Measurements from ENCODE around the gene MED27. TPM values are rescaled to one million over a fixed set of nuclear protein-coding genes. Genes with fewer than 3 reads are reported as not detected.

MED27 gene
- total and polyA plus RNA-seq, 10 of the 15 experiments (the other 5 are each of a cell fraction or from before 2014, with no cell fraction given): 20.3 to 50.3 (median 35.5) TPM

DNA sequence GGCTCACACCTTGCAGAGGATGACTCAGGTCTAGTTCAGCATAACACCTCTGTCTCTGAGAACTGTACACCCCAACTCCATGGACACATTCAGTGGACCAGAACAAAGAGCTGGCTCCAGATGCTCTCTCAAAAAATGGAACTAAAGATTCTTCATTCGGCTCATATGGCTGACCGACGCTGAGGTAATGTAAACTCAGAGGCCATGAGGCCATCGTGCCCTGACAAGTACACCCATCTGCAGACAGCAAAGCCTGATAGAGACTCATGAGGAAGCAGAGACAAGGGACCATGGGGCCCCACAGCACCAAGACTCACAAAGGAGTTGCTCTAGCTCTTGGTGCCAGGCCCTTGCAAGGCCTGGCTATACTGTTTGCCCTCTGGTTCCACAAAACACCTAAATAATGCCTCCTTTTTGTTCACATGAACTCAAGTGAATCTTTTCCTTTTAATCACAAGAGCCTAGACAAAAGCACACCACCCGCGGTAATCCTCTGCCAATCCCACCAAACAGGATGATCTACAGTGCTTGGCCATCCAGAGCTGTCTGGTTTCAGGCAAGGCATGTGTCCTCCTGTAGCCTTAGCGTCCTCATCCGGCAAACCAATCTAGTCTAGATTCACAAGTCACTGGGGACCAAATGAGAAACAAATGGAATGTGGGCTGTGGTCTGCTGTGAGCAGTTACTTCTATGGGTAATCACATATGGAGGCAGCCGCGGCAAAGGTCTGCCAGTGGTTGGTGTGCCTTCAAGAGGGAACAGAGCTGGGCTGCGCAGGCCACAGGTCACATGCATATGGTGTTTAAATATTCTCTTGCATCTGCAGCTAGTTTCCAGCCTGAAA, 22.7 kb downstream of the MED27 start:
- ChIA-PET POLR2A (no interaction called here), CTCF (no interaction called here), RAD21 (ENCODE audit: unreplicated experiment) (no interaction called here), SMC1A (ENCODE audit: uncharacterized antibody, unreplicated experiment) (no interaction called here)
- Histone ChIP-seq H2AFZ (ENCODE audit: control insufficient read depth, low read depth, low read length) (no peak overlapping the region), H3K27ac (ENCODE audit: control insufficient read depth, insufficient read depth) (no peak overlapping the region), H3K9me3 (replicated peaks; ENCODE audit: control insufficient read depth, insufficient read depth, low read length) (peaks cover 7% of the 10 kb centered on the region; the same call in 2 of the 3 replicates), H3K4me1 (ENCODE audit: control insufficient read depth, insufficient read depth, low read length) (no peaks in the 10 kb centered on the region), H3K36me3 (ENCODE audit: control insufficient read depth in 2 of 2, insufficient read depth in 2 of 2, low read length in 1 of 2) (peaks cover 0 to 3% of the 10 kb centered on the region in 2 experiments; a peak in 1 of 4 replicates), H4K20me1 (ENCODE audit: control insufficient read depth, insufficient read depth) (peaks cover 9% of the 10 kb centered on the region; the same call in 1 of the 2 replicates), H3K27me3 (replicated peaks in 1 of 2; ENCODE audit: control insufficient read depth in 2 of 2, insufficient read depth in 2 of 2, low read length in 1 of 2) (no peaks in the 10 kb centered on the region), H3K79me2 (ENCODE audit: control insufficient read depth, insufficient read depth, low read length) (no peaks in the 10 kb centered on the region; the same call in 1 of the 2 replicates), H3K4me2 (ENCODE audit: control insufficient read depth, insufficient read depth) (no peak overlapping the region), H3K9ac (ENCODE audit: control insufficient read depth, insufficient read depth, low read length) (no peak overlapping the region), H3K4me3 (no peak overlapping the region)
- no TSS peak for BruUV-seq (replicated peaks)
- FAIRE-seq: no peak
- no peak for TF ChIP-seq SIX5 (IDR thresholded peaks at IDR 0.05; ENCODE audit: low read depth, low read length, severe bottlenecking)
- no peak for TF ChIP-seq POLR2AphosphoS5 (IDR thresholded peaks at IDR 0.05; ENCODE audit: low read length)
- ATAC-seq: no peak
- intact Hi-C loops (cut with micrococcal nuclease; ENCODE audit: unreplicated experiment): no loop called here
- in situ Hi-C loops (cut with MboI): no loop called here
- WGBS (ENCODE audit: insufficient coverage, insufficient replicate concordance, low lambda C conversion rate, missing lambda C conversion rate): 97% methylated on average over 11 of the region's 11 CpGs
- DNase-seq (ENCODE audit: low read depth, low spot score): no peak

DNA sequence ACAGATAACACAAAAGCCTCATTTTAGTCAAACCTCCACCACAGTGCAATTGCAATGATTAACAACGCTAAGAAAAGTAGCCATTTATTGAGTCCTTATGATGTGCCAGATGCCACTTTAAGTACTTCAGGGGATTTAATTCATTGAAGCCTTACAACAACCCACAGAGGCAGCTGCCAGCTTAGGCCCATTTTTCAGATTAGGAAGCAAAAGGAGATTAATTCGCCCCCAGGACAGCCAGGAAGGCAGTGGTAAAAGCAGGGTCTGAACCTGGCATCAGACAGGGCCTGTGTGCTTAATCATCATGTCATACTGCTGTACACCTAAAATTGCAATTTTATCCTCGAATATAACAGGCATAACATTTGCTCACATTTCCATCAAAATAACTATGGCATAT, 23.9 kb downstream of the MED27 start:
- Histone ChIP-seq H3K27ac (ENCODE audit: control insufficient read depth, insufficient read depth) (no peak overlapping the region), H3K79me2 (ENCODE audit: control insufficient read depth, insufficient read depth, low read length) (no peaks in the 10 kb centered on the region; the same call in 1 of the 2 replicates), H3K4me3 (no peak overlapping the region), H3K4me2 (ENCODE audit: control insufficient read depth, insufficient read depth) (no peak overlapping the region), H3K36me3 (ENCODE audit: control insufficient read depth in 2 of 2, insufficient read depth in 2 of 2, low read length in 1 of 2) (peaks cover 0 to 3% of the 10 kb centered on the region in 2 experiments; a peak in 1 of 4 replicates), H3K4me1 (ENCODE audit: control insufficient read depth, insufficient read depth, low read length) (no peaks in the 10 kb centered on the region), H2AFZ (ENCODE audit: control insufficient read depth, low read depth, low read length) (no peak overlapping the region), H4K20me1 (ENCODE audit: control insufficient read depth, insufficient read depth) (peaks cover 9% of the 10 kb centered on the region; the same call in 1 of the 2 replicates), H3K9me3 (replicated peaks; ENCODE audit: control insufficient read depth, insufficient read depth, low read length) (peaks cover 7% of the 10 kb centered on the region; the same call in 2 of the 3 replicates), H3K27me3 (replicated peaks in 1 of 2; ENCODE audit: control insufficient read depth in 2 of 2, insufficient read depth in 2 of 2, low read length in 1 of 2) (no peaks in the 10 kb centered on the region), H3K9ac (ENCODE audit: control insufficient read depth, insufficient read depth, low read length) (no peak overlapping the region)
- TF ChIP-seq KLF5 (IDR thresholded peaks at IDR 0.05; ENCODE audit: partially characterized antibody) (no peak), SUPT20H (IDR thresholded peaks at IDR 0.05; ENCODE audit: borderline replicate concordance, control insufficient read depth, low read depth, low read length) (no peak)
- TF ChIP-seq, protein P1, sequence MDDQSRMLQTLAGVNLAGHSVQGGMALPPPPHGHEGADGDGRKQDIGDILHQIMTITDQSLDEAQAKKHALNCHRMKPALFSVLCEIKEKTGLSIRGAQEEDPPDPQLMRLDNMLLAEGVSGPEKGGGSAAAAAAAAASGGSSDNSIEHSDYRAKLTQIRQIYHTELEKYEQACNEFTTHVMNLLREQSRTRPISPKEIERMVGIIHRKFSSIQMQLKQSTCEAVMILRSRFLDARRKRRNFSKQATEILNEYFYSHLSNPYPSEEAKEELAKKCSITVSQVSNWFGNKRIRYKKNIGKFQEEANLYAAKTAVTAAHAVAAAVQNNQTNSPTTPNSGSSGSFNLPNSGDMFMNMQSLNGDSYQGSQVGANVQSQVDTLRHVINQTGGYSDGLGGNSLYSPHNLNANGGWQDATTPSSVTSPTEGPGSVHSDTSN (IDR thresholded peaks at IDR 0.05; ENCODE audit: insufficient replicate concordance, low read depth, low read length): no peak
- ChIA-PET CTCF (no interaction called here), POLR2A (no interaction called here), RAD21 (ENCODE audit: unreplicated experiment) (no interaction called here), SMC1A (ENCODE audit: uncharacterized antibody, unreplicated experiment) (no interaction called here)
- in situ Hi-C loops (cut with MboI): no loop called here
- ATAC-seq (no peak), FAIRE-seq (no peak), DNase-seq (ENCODE audit: low read depth, low spot score) (no peak)
- intact Hi-C loops (cut with micrococcal nuclease; ENCODE audit: unreplicated experiment): no loop called here
- 75% methylated on average over 3 of the region's 3 CpGs for WGBS (ENCODE audit: insufficient coverage, insufficient replicate concordance, low lambda C conversion rate, missing lambda C conversion rate)
- no TSS peak for BruUV-seq (replicated peaks)
